Mucosa of descending colon (tissue), 3 donors: ENCODE data around the gene ETV6. TPM values are rescaled to one million over a fixed set of nuclear protein-coding genes. Genes with fewer than 3 reads are reported as not detected.

Experiments used
- ATAC-seq: fragments of 200-7000 bp; cut with Tn5 transposase; one replicate; pipeline ENCODE4 v1.9.1; 2020; ENCODE audit warnings: mild to moderate bottlenecking, moderate library complexity
- DNase-seq, 3 donors: peaks; one replicate each; pipeline ENCODE4 v3.0.0-alpha.2; 2020
- H3K36me3 ChIP-seq: fragments of 200-600 bp; one replicate; pipeline ENCODE4 v1.8.0; 2021; ENCODE audit warnings: low read depth, mild to moderate bottlenecking
- H3K4me1 ChIP-seq: fragments of 200-600 bp; one replicate; pipeline ENCODE4 v1.8.0; 2021; ENCODE audit warnings: low read depth, mild to moderate bottlenecking
- H3K4me3 ChIP-seq: fragments of 200-600 bp; one replicate; pipeline ENCODE4 v1.8.0; 2021; ENCODE audit warnings: mild to moderate bottlenecking
- H3K9me3 ChIP-seq: fragments of 200-600 bp; one replicate; pipeline ENCODE4 v1.8.0; 2021; ENCODE audit warnings: mild to moderate bottlenecking
- intact Hi-C, 2 donors: fragments of 100-400 bp; cut with DNase I in 1 of 2; cut with micrococcal nuclease in 1 of 2; formaldehyde crosslinking; loops; one replicate each; pipeline versions ENCODE4 v1.11.0 to v1.11.1; 2022; cut with DNase I, micrococcal nuclease
- total RNA-seq, 3 donors: library from RNA; stranded (reverse); fragmentation: NEBNext Ultra II Directional in 2 of 3; extraction: Animal tissue kit (Norgen Biotek cat#: 25700) in 2 of 3; gene quantifications; one replicate each; pipeline versions ENCODE4 v1.2.1 to v1.2.4, GENCODE V29; 2021 to 2023
- TF ChIP-seq, protein P1 (sequence below): fragments of 200-600 bp; IDR thresholded peaks from one replicate; pipeline ENCODE4 v1.8.0; 2022; ENCODE audit warnings: antibody characterized with exemption, mild to moderate bottlenecking
- donor health status: DM: no; HTN: no; CAD: no; lungs with moderate emphysema.
- donor health status: DM: no; HTN: no; CAD: no.
- donor health status: DM: no; HTN: yes; CAD: no.

Gene ETV6
- total RNA-seq, 3 donors from 2014 or later = 60.9 to 74.3 (median 72.8) TPM

DNA sequence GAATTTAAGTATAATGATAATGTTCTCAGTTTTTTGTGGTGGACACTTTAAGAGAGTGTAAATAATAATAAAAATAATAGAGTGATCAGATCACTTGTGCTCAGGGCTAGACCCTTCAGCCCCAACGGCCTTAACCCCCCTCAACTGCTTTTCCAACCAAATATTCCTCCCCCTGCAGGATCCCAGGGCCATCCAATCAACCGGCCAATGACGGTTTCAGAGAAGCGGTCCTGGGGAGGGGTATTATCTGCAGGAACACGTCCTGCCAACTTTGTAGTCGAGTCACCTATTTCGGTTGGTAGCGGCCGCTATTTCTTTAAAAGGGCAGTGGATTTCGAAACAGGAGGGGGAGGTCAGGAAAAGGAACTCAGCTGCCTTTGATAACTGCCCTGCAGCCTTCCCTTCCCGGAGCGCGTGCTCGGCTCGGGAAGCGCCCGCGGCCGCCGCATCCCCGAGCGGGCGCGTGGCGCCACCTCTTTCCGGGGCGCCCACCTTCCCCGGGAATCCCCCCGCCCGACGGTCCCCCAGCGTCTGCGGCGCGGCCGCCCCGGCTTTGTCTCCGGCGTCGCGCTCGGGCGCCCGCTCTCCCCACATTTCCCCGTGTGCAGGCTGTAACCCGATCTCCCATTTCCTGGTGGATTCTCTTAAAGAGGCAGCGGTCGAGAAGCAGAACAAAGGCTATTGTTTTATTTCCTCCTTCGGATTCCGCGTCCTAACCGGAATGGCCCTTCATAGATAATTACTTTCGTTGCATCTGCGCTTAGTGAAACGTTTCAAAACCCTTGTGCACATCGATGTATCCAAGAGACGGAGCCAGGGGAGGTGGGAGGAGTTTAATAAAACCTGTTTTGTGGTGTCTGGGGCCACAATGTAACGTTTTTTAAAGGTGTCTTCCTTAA lies 711 bp upstream of the ETV6 start:
- H3K9me3 ChIP-seq = no peaks in the 10 kb centered on the region
- TF ChIP-seq, protein P1, sequence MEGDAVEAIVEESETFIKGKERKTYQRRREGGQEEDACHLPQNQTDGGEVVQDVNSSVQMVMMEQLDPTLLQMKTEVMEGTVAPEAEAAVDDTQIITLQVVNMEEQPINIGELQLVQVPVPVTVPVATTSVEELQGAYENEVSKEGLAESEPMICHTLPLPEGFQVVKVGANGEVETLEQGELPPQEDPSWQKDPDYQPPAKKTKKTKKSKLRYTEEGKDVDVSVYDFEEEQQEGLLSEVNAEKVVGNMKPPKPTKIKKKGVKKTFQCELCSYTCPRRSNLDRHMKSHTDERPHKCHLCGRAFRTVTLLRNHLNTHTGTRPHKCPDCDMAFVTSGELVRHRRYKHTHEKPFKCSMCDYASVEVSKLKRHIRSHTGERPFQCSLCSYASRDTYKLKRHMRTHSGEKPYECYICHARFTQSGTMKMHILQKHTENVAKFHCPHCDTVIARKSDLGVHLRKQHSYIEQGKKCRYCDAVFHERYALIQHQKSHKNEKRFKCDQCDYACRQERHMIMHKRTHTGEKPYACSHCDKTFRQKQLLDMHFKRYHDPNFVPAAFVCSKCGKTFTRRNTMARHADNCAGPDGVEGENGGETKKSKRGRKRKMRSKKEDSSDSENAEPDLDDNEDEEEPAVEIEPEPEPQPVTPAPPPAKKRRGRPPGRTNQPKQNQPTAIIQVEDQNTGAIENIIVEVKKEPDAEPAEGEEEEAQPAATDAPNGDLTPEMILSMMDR = no peak
- H3K4me1 ChIP-seq = peaks cover 21% of the 10 kb centered on the region
- no peaks in the 10 kb centered on the region for H3K36me3 ChIP-seq
- DNase-seq (peak; percentile 74 to 81 (median 79)), ATAC-seq (peak; percentile 78)
- peak overlapping the region; percentile 63 for H3K4me3 ChIP-seq
- intact Hi-C loops = no loop called here

DNA sequence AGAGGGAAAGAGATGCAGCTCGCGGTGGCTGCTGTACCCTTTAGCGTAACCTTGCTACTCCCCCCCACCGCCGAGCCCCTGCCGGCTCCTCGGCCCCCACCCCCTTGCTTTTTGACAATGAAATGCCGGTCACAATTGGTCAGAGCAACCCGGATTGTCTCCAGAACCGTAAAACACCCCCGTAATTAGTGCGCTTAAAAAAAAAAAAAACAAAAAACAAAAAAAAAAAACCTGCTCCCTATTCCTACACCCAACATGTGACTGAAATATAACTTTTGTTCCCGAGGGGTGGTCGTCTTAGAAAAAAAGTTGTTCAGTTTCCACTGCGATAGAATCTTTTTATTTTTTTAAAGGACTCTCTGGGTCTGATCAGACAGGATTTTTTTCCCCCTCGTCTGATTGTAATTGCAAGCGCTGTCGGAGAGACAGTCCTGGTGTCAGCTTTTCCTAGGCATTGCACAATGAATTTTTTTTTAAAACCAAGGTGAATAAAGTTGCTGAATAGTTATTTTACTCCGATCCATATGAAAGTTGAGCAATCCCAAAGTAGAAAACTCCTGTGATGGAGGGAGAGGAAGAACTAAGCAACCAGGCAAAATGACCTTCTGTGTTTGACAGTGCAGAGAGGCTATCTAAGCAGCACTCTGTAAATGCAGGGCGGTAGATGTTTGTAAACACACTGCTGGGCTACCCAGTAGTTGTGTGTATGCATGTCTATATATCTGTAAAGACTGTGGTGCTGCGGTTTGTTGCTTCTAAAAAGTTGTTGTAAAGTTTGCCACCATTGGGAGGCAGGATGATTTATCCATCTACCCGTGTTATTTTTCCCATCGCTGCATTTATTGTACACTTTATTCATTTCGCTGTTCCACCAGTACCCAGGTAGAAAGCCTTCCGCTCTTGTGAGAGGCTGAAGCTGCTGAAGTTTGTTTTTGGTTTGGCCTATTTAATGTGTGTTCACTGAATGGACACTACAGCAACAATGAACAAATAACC lies 1.1 kb downstream of the ETV6 start:
- ATAC-seq (peak; percentile 30), DNase-seq (peak in 1 of 3 donors; percentile 70)
- no peaks in the 10 kb centered on the region for H3K36me3 ChIP-seq
- H3K9me3 ChIP-seq = no peaks in the 10 kb centered on the region
- peak overlapping the region; percentile 63 for H3K4me3 ChIP-seq
- TF ChIP-seq, protein P1 = no peak
- intact Hi-C loops = no loop called here
- peaks cover 23% of the 10 kb centered on the region for H3K4me1 ChIP-seq

DNA sequence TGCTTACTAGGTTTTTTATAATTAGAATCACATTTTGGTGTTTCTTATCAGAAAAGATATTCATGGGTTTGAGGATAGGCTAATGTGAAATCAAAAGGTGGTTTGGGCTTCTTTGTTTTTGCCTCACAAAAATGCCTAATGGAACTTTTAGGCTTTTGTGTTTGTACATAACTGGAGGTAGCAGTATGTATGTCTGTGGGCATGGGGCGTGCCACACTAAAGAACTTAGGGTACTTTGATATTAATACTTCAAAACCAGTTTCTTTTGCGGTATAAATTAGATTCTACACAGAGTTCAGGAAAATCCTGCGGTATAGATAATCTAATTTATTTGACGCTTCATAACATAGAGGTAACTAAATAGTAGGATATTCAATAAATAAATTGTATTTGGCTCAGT lies 1.9 kb downstream of the ETV6 start:
- DNase-seq (no peak), ATAC-seq (no peak)
- H3K36me3 ChIP-seq = no peaks in the 10 kb centered on the region
- intact Hi-C loops = no loop called here
- no peaks in the 10 kb centered on the region for H3K9me3 ChIP-seq
- peaks cover 23% of the 10 kb centered on the region for H3K4me1 ChIP-seq
- TF ChIP-seq, protein P1 = no peak
- H3K4me3 ChIP-seq = peak overlapping the region; percentile 9

DNA sequence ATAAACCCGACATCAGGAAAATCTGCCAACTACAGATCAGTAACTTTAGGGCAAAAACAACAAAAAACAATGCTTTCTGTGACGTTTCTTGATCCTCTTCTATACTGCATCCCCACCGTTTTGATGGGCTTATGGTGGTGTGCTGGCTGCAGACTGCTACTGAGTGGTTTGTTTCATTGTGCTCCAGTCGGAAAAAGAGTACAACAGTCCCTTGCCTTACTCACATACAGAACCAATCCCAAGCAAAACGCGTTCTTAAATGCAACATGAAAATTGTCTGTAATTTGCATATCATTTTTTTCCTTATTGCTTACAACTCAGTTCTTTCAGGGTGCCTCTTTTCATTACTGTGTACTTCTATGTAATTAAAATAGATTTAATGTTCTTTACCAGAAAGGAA lies 2.3 kb downstream of the ETV6 start:
- H3K4me3 ChIP-seq = no peak overlapping the region
- DNase-seq (no peak), ATAC-seq (peak; percentile 12)
- H3K36me3 ChIP-seq = no peaks in the 10 kb centered on the region
- peaks cover 23% of the 10 kb centered on the region for H3K4me1 ChIP-seq
- H3K9me3 ChIP-seq = no peaks in the 10 kb centered on the region
- intact Hi-C loops = no loop called here
- TF ChIP-seq, protein P1 = no peak

DNA sequence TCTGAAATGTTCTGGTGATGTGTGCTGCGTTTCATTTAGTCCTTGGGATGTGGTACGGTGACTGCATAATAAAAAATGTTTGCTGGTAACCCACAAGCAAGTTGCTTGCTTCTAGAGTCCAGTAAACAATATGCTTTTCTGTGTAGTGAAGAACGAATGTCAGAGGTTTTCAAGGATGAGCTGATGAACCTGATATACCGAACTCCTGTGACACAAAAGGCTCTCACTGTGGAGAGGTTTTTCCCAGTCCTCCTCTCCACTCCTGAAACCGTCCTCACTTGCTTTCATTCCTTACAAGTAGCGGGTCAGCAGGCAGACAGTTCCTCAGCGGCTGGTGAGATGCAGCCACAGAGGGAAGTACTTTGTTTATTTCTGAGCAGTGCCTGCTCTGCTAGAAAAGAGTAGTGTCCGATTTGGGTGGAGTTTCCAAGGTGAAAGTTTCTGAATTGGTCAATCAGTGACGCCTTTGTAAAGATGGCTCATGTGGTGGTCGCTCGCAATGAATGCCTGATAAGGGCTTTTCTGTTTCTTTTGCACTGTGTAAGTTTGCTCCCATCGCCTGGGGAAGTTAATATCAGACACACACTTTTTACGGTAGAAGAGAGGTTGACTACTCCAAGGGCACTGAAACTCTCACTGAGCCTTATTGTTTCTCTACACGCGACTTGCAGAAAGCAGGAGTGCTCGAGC lies 3.0 kb downstream of the ETV6 start:
- TF ChIP-seq, protein P1 = no peak
- peaks cover 23% of the 10 kb centered on the region for H3K4me1 ChIP-seq
- intact Hi-C loops = no loop called here
- ATAC-seq (peak; percentile 23), DNase-seq (peak in 2 of 3 donors; percentile 50 to 65)
- no peaks in the 10 kb centered on the region for H3K36me3 ChIP-seq
- no peak overlapping the region for H3K4me3 ChIP-seq
- H3K9me3 ChIP-seq = no peaks in the 10 kb centered on the region
